GM12864 (cell line): ENCODE results near the gene TMEM120B.

Experiments used
- DNase-seq: peaks from one replicate; pipeline ENCODE4 v3.0.0-alpha.2; 2011; ENCODE audit warnings: low read depth
- H3K4me3 ChIP-seq: 2 replicates; pipeline ENCODE4 v1.5.1; 2011; ENCODE audit warnings: mild to moderate bottlenecking, low read depth, low read length, control low read depth
- CTCF ChIP-seq: IDR thresholded peaks from 2 replicates; pipeline ENCODE4 v1.5.1; 2011; ENCODE audit warnings: low read depth, mild to moderate bottlenecking, moderate library complexity, low read length, control low read depth, inconsistent platforms; ENCODE audit errors: missing control alignments

TMEM120B gene

DNA sequence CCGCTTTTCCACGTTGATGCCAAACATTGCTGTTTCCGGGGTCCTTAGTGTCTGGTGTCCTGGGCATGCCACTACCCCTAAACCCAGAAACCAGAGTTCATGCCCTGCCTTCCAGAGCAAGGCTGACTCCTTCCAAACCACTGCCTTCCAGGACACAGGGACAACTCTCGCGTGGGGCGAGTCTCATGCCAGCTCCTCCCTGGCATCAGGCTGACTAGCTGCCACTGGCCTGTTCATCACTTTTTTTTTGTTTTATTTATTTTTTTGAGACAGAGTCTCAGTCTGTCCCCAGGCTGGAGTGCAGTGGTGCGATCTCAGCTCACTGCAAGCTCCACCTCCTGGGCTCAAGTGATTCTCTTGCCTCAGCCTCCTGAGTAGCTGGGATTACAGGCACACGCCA, 96.1 kb downstream of the TMEM120B start:
- TF ChIP-seq CTCF: no peak
- no peak for DNase-seq

DNA sequence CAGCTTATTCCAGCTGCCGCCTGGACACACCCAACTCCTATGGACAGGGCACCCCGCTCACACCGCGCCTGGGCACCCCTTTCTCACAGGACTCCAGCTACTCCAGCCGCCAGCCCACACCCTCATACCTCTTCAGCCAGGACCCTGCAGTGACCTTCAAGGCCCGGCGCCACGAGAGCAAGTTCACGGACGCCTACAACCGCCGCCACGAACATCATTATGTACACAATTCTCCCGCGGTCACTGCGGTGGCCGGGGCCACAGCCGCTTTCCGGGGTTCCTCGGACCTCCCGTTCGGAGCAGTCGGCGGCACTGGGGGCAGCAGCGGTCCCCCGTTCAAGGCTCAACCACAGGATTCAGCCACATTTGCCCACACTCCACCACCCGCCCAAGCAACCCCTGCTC, 97.2 kb downstream of the TMEM120B start:
- no peak overlapping the region for H3K4me3 ChIP-seq
- no peak for DNase-seq
- no peak for TF ChIP-seq CTCF

More for the DNA sequence above, 96.1 kb downstream of the TMEM120B start:
- no peak overlapping the region for H3K4me3 ChIP-seq

GRCh38 chr12:121810234-121810817, 97.8 kb downstream of the TMEM120B start:
- DNase-seq: no peak
- TF ChIP-seq CTCF: no peak
- H3K4me3 ChIP-seq: no peak overlapping the region

GRCh38 chr12:121810833-121811433, 98.4 kb downstream of the TMEM120B start:
- TF ChIP-seq CTCF: no peak
- no peak for DNase-seq
- H3K4me3 ChIP-seq: peak overlapping the region; percentile 56

DNA sequence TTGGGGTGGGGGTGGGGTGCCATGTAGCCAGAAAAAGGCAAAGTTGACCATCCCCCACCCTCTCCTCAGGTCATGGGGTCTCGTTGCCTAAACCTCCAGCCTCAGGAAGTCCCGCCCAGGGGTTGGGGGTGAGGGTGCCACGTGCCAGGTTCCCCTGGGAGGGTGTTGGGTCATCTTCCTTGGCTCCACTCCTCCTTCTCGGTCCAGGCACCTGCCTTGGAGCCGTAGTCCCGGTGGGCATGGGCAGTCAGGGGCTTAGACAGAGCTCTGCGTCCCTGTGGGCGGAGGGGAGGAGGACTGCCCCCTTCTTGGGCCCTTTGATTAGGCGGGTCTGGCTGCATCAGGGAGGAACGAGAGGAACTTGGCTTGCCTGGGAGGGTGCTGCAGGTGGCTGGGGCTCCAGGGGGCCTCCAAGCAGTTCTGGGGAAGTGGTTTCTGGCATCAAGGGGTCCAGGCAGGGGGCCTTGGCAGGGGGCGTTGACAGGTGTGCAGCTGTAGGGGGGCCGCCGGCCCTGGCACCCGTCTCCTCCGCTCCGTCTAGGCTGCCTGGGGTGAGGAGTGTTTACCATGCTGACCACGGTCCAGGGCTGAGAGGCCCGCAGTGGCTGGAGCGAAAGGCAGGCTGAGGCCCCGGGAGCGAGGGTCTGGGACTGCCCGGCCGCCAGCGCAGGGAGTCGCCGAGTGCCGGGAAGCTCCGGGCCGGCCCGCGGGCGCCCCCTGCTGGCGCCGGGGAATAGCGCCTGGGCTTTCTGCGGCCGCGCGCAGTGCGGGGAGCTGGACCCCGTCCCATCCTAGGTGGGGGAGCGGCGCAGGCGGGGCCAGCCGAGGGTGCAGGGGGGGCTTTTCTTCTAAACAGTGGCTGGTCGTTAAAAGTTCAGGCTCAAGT, 99.1 kb downstream of the TMEM120B start:
- DNase-seq: no peak

GRCh38 chr12:121812320-121812871, 99.8 kb downstream of the TMEM120B start:
- peak overlapping the region; percentile 56 for H3K4me3 ChIP-seq
- DNase-seq: no peak
- TF ChIP-seq CTCF: no peak

More for the DNA sequence above, 99.1 kb downstream of the TMEM120B start:
- TF ChIP-seq CTCF: peak; percentile 82
- peak overlapping the region; percentile 56 for H3K4me3 ChIP-seq
